IPS-18c (cell line): ENCODE results near the gene MADCAM1.

ENCODE experiments used
- H3K4me3 ChIP-seq: 2 replicates; pipeline ENCODE4 v1.7.0; 2013; ENCODE audit warnings: low read depth, mild to moderate bottlenecking, low read length, moderate library complexity; ENCODE audit not compliant: insufficient read depth
- H3K9me3 ChIP-seq: one replicate; pipeline ENCODE4 v1.6.1; 2013; ENCODE audit warnings: mild to moderate bottlenecking, low read length, moderate library complexity; ENCODE audit not compliant: control insufficient read depth, insufficient read depth

MADCAM1 gene

GRCh38 chr19:535017-535835 is 38.9 kb downstream of the MADCAM1 start:
- no peak overlapping the region for H3K4me3 ChIP-seq
- no peaks in the 10 kb centered on the region for H3K9me3 ChIP-seq

GRCh38 chr19:536031-536880 is 40.0 kb downstream of the MADCAM1 start:
- Histone ChIP-seq H3K9me3 (no peaks in the 10 kb centered on the region), H3K4me3 (no peak overlapping the region)

- H3K9me3 ChIP-seq, result no peaks in the 10 kb centered on the region
- no peak overlapping the region for H3K4me3 ChIP-seq
These were observed 40.7 kb downstream of the MADCAM1 start for GRCh38 chr19:536881-537404.

- Histone ChIP-seq H3K4me3 (no peak overlapping the region), H3K9me3 (no peaks in the 10 kb centered on the region)
These were observed 42.5 kb downstream of the MADCAM1 start for GRCh38 chr19:538641-539428.

GRCh38 chr19:539429-540030 is 43.2 kb downstream of the MADCAM1 start:
- no peaks in the 10 kb centered on the region for H3K9me3 ChIP-seq
- no peak overlapping the region for H3K4me3 ChIP-seq

- Histone ChIP-seq H3K4me3 (no peak overlapping the region), H3K9me3 (no peaks in the 10 kb centered on the region)
These were observed 44.8 kb downstream of the MADCAM1 start for GRCh38 chr19:540867-541637.

- Histone ChIP-seq H3K4me3 (no peak overlapping the region), H3K9me3 (no peaks in the 10 kb centered on the region)
These were observed 45.4 kb downstream of the MADCAM1 start for GRCh38 chr19:541699-542098.

- Histone ChIP-seq H3K4me3 (no peak overlapping the region), H3K9me3 (no peaks in the 10 kb centered on the region)
These were observed 46.0 kb downstream of the MADCAM1 start for GRCh38 chr19:542173-542866.

- H3K4me3 ChIP-seq, result no peak within 1 kb of the TSS
- no peaks in the 10 kb centered on the region for H3K9me3 ChIP-seq
These were observed 47.8 kb downstream of the MADCAM1 start, which contains the start of gene GZMM for GRCh38 chr19:543910-544608. Gene GZMM, plus strand, starts transcription at chr19:544053. Its CDS starts 19 bp downstream, at chr19:544072.

- Histone ChIP-seq H3K4me3 (no peak overlapping the region), H3K9me3 (no peaks in the 10 kb centered on the region)
These were observed 50.8 kb downstream of the MADCAM1 start for GRCh38 chr19:547117-547516.

GRCh38 chr19:547836-548720 is 51.8 kb downstream of the MADCAM1 start:
- no peaks in the 10 kb centered on the region for H3K9me3 ChIP-seq
- no peak overlapping the region for H3K4me3 ChIP-seq

GRCh38 chr19:548886-549830 is 52.9 kb downstream of the MADCAM1 start:
- H3K4me3 ChIP-seq, result no peak overlapping the region
- no peaks in the 10 kb centered on the region for H3K9me3 ChIP-seq

GRCh38 chr19:554817-555216 is 58.5 kb downstream of the MADCAM1 start:
- H3K4me3 ChIP-seq, result no peak overlapping the region
- H3K9me3 ChIP-seq, result no peaks in the 10 kb centered on the region
